ENCODE results near the gene SUSD1. TPM values are rescaled to one million over a fixed set of nuclear protein-coding genes. Genes with fewer than 3 reads are reported as not detected.

The SUSD1 gene
- polyA plus RNA-seq, 1 of the 3 experiments (the other 2 are of a cell fraction): 8.2 TPM

GRCh38 chr9:112012026-112012902 is 162.8 kb downstream of the SUSD1 start:
- Histone ChIP-seq H3K27me3 (ENCODE audit: insufficient read depth) (no peaks in the 10 kb centered on the region), H3K27ac (ENCODE audit: low read depth in 2 of 2, low read length in 1 of 2) (peak overlapping the region; percentile 75 to 97; a peak in 3 of 4 replicates), H3K9ac (peak overlapping the region; percentile 71), H3K4me2 (peak overlapping the region; percentile 61), H4K20me1 (ENCODE audit: insufficient read depth) (no peaks in the 10 kb centered on the region), H3K9me2 (no peaks in the 10 kb centered on the region), H3K79me2 (ENCODE audit: insufficient read depth) (no peaks in the 10 kb centered on the region), H3K36me3 (replicated peaks in 1 of 2; ENCODE audit: control insufficient read depth in 1 of 2, insufficient read depth in 2 of 2, low read length in 1 of 2) (no peaks in the 10 kb centered on the region), H2AFZ (ENCODE audit: low read depth) (peak overlapping the region; percentile 81), H3K4me1 (ENCODE audit: control insufficient read depth in 1 of 2, insufficient read depth in 2 of 2, low read depth in 1 of 2, low read length in 1 of 2) (peaks cover 0 to 20% of the 10 kb centered on the region in 2 experiments; a peak in 3 of 4 replicates), H3K4me3 (ENCODE audit: low read depth in 2 of 2, low read length in 1 of 2) (no peak overlapping the region), H3F3A (replicated peaks; ENCODE audit: insufficient read depth) (peaks cover 27% of the 10 kb centered on the region), H3K9me3 (no peaks in the 10 kb centered on the region)
- ChIA-PET POLR2A (no interaction called here), CTCF (interaction anchor here (1.4 to 2.1 kb wide), 2 partner anchors 18 to 62 kb away, joined by 3 to 6 read pairs; no protein-coding TSS in a partner anchor)
- DNase-seq: no peak
- 23% methylated on average over 4 of the region's 4 CpGs for WGBS (ENCODE audit: low lambda C conversion rate)
- TF ChIP-seq MAX (IDR thresholded peaks at IDR 0.05; ENCODE audit: low read depth): peak; percentile 9; the same call in 1 of the 2 replicates
- TF ChIP-seq SIN3A (IDR thresholded peaks at IDR 0.05; ENCODE audit: borderline replicate concordance, low read depth, low read length): 0 out of 2 replicates have a peak, but pooled peaks have one; percentile 25
- peak in 1 of 2 experiments; percentile 64; a peak in 1 of 4 replicates for TF ChIP-seq EP300 (IDR thresholded peaks at IDR 0.05; ENCODE audit: borderline replicate concordance in 1 of 2, low read depth in 1 of 2, low read length in 1 of 2)
- TF ChIP-seq FOXJ3 (CRISPR knock-in tag; IDR thresholded peaks at IDR 0.05): no peak
- TF ChIP-seq NRF1 (IDR thresholded peaks at IDR 0.05; ENCODE audit: low read depth, low read length): no peak
- TF ChIP-seq YY1 (IDR thresholded peaks at IDR 0.05; ENCODE audit: low read depth): peak; percentile 47; the same call in 1 of the 2 replicates
- peak; percentile 57 for TF ChIP-seq PBX3 (IDR thresholded peaks at IDR 0.05)
- TF ChIP-seq MEF2A (IDR thresholded peaks at IDR 0.05; ENCODE audit: borderline replicate concordance, low read depth): 0 out of 2 replicates have a peak, but pooled peaks have one; percentile 38
- no peak for TF ChIP-seq IRF3 (IDR thresholded peaks at IDR 0.05; ENCODE audit: low read depth, low read length)
- 0 out of 2 replicates have a peak, but pooled peaks have one; percentile 10 for TF ChIP-seq POLR2AphosphoS5 (IDR thresholded peaks at IDR 0.05; ENCODE audit: low read depth, low read length)
- TF ChIP-seq TCF12 (IDR thresholded peaks at IDR 0.05): peak; percentile 90
- TF ChIP-seq TEAD4 (IDR thresholded peaks at IDR 0.05; ENCODE audit: borderline replicate concordance, insufficient read depth): peak; percentile 73
- TF ChIP-seq NFIC (IDR thresholded peaks at IDR 0.05; ENCODE audit: borderline replicate concordance): peak; percentile 82
- TF ChIP-seq FOSL2 (IDR thresholded peaks at IDR 0.05; ENCODE audit: borderline replicate concordance, low read depth): peak; percentile 79; the same call in 1 of the 2 replicates
- peak; percentile 90 for TF ChIP-seq JUND (IDR thresholded peaks at IDR 0.05)
- TF ChIP-seq FOXM1 (IDR thresholded peaks at IDR 0.05; ENCODE audit: low read depth): 0 out of 2 replicates have a peak, but pooled peaks have one; percentile 42
- no peak for TF ChIP-seq MXI1 (IDR thresholded peaks at IDR 0.05; ENCODE audit: low read depth, low read length)
- no peak for TF ChIP-seq GATA2 (CRISPR knock-in tag; IDR thresholded peaks at IDR 0.05)
- no peak; the same call in 1 of the 2 replicates for TF ChIP-seq REST (IDR thresholded peaks at IDR 0.05; ENCODE audit: low read depth, low read length)
- peak; percentile 10; the same call in 1 of the 2 replicates for TF ChIP-seq TAF1 (IDR thresholded peaks at IDR 0.05; ENCODE audit: borderline replicate concordance, low read depth, low read length)
- no peak for TF ChIP-seq RAD21 (IDR thresholded peaks at IDR 0.05; ENCODE audit: low read length)
- TF ChIP-seq ZBTB33 (IDR thresholded peaks at IDR 0.05; ENCODE audit: borderline replicate concordance, low read depth): peak; percentile 60; the same call in 1 of the 2 replicates

Measured in SK-N-SH (cell line).